Ishikawa (cell line): ENCODE results near the gene FBXW11.

ENCODE experiments used
- CEBPB ChIP-seq: IDR thresholded peaks from 2 replicates; pipeline ENCODE4 v1.6.1; 2012
- CREB1 ChIP-seq: IDR thresholded peaks from 2 replicates; pipeline ENCODE4 v1.6.1; 2012; ENCODE audit warnings: low read depth
- EGR1 ChIP-seq: IDR thresholded peaks from 2 replicates; pipeline ENCODE4 v1.6.1; 2012
- EP300 ChIP-seq: IDR thresholded peaks from 2 replicates; pipeline ENCODE4 v1.6.1; 2012; ENCODE audit warnings: borderline replicate concordance
- FOXM1 ChIP-seq: IDR thresholded peaks from 2 replicates; pipeline ENCODE4 v1.6.1; 2012; ENCODE audit warnings: low read depth, borderline replicate concordance
- MAX ChIP-seq: IDR thresholded peaks from 2 replicates; pipeline ENCODE4 v1.6.1; 2012
- NFIC ChIP-seq: IDR thresholded peaks from 2 replicates; pipeline ENCODE4 v1.6.1; 2012
- RAD21 ChIP-seq: IDR thresholded peaks from 2 replicates; pipeline ENCODE4 v1.6.1; 2012; ENCODE audit warnings: low read depth
- TAF1 ChIP-seq: IDR thresholded peaks from 2 replicates; pipeline ENCODE4 v1.6.1; 2012; ENCODE audit warnings: low read depth, mild to moderate bottlenecking
- TCF12 ChIP-seq: IDR thresholded peaks from 2 replicates; pipeline ENCODE4 v1.6.1; 2012; ENCODE audit warnings: low read depth
- TEAD4 ChIP-seq: IDR thresholded peaks from 2 replicates; pipeline ENCODE4 v1.6.1; 2012
- YY1 ChIP-seq: IDR thresholded peaks from 2 replicates; pipeline ENCODE4 v1.6.1; 2012; ENCODE audit warnings: low read depth
- ZBTB7A ChIP-seq: IDR thresholded peaks from 2 replicates; pipeline ENCODE4 v1.6.1; 2012; ENCODE audit warnings: low read depth
- TF ChIP-seq, protein P1 (sequence below): IDR thresholded peaks from 2 replicates; pipeline ENCODE4 v1.6.1; 2012; ENCODE audit warnings: low read depth, mild to moderate bottlenecking
- TF ChIP-seq, protein P2 (sequence below): IDR thresholded peaks from 2 replicates; pipeline ENCODE4 v1.6.1; 2012

Gene FBXW11

DNA sequence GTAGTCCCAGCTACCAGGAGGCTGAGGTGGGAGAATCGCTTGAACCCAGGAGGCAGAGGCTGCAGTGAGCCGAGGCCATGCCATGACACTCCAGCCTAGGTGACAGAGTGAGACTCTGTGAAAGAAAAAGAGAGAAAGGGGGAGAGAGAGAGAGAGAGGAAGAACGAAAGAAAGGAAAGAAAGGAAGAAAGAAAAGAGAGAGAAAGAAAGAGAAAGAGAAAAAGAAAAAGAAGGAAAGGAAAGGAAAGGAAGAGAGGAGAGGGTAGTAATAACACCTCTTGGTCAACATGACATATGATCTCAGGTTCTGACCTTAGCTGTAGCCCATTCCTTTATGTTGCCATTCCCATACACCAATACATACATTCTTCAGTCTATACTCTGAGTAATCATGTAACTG is 14.1 kb downstream of the FBXW11 start:
- TF ChIP-seq FOXM1 (no peak), NFIC (no peak), RAD21 (no peak), CREB1 (no peak)

- no peak for TF ChIP-seq EGR1
Observed at GRCh38 chr5:171990713-171991015, 15.8 kb downstream of the FBXW11 start.

GRCh38 chr5:171989946-171990712 is 16.3 kb downstream of the FBXW11 start:
- TF ChIP-seq EGR1: no peak
- TF ChIP-seq, protein P1, sequence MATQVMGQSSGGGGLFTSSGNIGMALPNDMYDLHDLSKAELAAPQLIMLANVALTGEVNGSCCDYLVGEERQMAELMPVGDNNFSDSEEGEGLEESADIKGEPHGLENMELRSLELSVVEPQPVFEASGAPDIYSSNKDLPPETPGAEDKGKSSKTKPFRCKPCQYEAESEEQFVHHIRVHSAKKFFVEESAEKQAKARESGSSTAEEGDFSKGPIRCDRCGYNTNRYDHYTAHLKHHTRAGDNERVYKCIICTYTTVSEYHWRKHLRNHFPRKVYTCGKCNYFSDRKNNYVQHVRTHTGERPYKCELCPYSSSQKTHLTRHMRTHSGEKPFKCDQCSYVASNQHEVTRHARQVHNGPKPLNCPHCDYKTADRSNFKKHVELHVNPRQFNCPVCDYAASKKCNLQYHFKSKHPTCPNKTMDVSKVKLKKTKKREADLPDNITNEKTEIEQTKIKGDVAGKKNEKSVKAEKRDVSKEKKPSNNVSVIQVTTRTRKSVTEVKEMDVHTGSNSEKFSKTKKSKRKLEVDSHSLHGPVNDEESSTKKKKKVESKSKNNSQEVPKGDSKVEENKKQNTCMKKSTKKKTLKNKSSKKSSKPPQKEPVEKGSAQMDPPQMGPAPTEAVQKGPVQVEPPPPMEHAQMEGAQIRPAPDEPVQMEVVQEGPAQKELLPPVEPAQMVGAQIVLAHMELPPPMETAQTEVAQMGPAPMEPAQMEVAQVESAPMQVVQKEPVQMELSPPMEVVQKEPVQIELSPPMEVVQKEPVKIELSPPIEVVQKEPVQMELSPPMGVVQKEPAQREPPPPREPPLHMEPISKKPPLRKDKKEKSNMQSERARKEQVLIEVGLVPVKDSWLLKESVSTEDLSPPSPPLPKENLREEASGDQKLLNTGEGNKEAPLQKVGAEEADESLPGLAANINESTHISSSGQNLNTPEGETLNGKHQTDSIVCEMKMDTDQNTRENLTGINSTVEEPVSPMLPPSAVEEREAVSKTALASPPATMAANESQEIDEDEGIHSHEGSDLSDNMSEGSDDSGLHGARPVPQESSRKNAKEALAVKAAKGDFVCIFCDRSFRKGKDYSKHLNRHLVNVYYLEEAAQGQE: no peak
- TF ChIP-seq FOXM1: no peak
- no peak for TF ChIP-seq TAF1
- TF ChIP-seq, protein P2, sequence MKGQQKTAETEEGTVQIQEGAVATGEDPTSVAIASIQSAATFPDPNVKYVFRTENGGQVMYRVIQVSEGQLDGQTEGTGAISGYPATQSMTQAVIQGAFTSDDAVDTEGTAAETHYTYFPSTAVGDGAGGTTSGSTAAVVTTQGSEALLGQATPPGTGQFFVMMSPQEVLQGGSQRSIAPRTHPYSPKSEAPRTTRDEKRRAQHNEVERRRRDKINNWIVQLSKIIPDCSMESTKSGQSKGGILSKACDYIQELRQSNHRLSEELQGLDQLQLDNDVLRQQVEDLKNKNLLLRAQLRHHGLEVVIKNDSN: no peak
- no peak for TF ChIP-seq TCF12
- TF ChIP-seq ZBTB7A: no peak
- no peak for TF ChIP-seq CEBPB
- no peak for TF ChIP-seq MAX
- TF ChIP-seq YY1: no peak
- no peak for TF ChIP-seq TEAD4
- TF ChIP-seq NFIC: no peak
- no peak for TF ChIP-seq RAD21
- TF ChIP-seq CREB1: no peak
- TF ChIP-seq EP300: no peak

- no peak for TF ChIP-seq CREB1
- TF ChIP-seq EP300: no peak
- TF ChIP-seq, protein P1: no peak
- TF ChIP-seq RAD21: no peak
- no peak for TF ChIP-seq YY1
- no peak for TF ChIP-seq TCF12
- TF ChIP-seq, protein P2: no peak
- TF ChIP-seq CEBPB: no peak
- TF ChIP-seq FOXM1: no peak
- TF ChIP-seq MAX: no peak
- no peak for TF ChIP-seq TEAD4
- TF ChIP-seq ZBTB7A: no peak
- TF ChIP-seq TAF1: no peak
- TF ChIP-seq NFIC: no peak
- no peak for TF ChIP-seq EGR1
Observed at GRCh38 chr5:171989276-171989675, 17.2 kb downstream of the FBXW11 start.

DNA sequence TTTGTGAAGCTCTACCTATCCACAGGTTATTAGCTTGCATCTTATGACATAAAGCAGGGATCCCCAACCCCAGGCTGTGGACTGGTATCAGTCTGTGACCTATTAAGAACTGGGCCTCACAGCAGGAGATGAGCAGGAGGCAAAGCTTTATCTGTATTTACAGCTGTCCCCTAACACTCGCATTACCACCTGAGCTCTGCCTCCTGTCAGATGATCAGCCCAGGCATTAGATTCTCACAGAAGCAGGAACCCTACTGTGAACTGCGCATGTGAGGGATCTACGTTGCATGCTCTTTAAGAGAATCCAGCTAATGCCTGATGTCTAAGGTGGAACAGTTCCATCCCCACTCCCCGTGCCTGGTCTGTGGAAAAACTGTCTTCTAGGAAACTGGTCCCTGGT is 19.7 kb downstream of the FBXW11 start:
- TF ChIP-seq TCF12: no peak
- no peak for TF ChIP-seq EP300
- no peak for TF ChIP-seq TAF1
- TF ChIP-seq EGR1: no peak
- TF ChIP-seq YY1: no peak
- no peak for TF ChIP-seq CEBPB
- TF ChIP-seq, protein P1: no peak
